HFF-Myc (cell line): ENCODE data around the gene ATP5PB.

Experiments
- DNase-seq: peaks from one replicate; pipeline ENCODE4 v3.0.0-alpha.2; 2011; ENCODE audit warnings: low read depth; ENCODE audit errors: extremely low read depth
- H3K4me3 ChIP-seq: replicated peaks from 2 replicates; pipeline ENCODE4 v1.5.1; 2011; ENCODE audit warnings: low read depth, mild to moderate bottlenecking, control low read depth, low read length
- TF ChIP-seq, protein P1 (sequence below): IDR thresholded peaks from 2 replicates; pipeline ENCODE4 v1.5.1; 2012; ENCODE audit warnings: mild to moderate bottlenecking, low read depth, low read length, control low read depth; ENCODE audit errors: missing control alignments

Gene ATP5PB

DNA sequence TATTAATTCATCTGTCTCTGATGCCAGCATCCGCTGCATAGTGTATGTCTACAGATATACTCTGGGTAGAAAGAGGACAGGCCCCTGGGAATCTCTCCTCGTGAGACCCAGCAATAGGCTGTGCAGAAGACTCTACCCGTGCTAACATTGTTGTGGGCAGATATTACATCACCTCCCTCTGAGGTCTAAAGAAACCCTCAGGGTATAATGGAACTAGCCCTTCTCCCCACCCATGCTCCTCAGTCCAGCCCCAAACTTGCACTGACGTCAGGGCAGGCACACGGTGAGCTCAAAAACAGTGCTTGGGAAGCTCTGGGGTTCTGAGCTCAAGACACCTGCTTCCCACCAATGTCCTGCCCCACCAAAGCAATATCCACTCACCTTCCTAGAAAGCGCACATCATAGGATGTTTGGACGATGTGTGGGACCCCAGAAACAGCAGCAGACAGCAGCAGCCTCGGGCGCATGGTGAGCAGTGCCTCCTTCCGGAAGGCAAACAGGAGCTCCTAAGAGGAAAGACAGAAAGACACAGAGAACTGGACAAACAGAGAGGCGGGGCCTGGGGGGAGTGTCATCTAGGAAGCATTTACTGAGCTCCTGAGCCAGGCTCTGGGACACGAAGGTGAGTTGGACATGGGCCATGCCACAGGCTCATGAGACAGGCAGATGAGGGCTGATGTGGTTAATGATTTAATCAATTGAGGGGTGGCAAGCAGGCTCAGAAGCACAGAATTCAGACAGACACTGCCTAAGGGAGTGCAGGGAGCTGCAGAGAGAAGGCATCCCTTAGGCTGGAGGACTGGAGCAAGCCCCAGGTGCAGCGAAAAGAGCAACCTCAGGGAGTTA, 26.5 kb upstream of the ATP5PB start:
- TF ChIP-seq, protein P1, sequence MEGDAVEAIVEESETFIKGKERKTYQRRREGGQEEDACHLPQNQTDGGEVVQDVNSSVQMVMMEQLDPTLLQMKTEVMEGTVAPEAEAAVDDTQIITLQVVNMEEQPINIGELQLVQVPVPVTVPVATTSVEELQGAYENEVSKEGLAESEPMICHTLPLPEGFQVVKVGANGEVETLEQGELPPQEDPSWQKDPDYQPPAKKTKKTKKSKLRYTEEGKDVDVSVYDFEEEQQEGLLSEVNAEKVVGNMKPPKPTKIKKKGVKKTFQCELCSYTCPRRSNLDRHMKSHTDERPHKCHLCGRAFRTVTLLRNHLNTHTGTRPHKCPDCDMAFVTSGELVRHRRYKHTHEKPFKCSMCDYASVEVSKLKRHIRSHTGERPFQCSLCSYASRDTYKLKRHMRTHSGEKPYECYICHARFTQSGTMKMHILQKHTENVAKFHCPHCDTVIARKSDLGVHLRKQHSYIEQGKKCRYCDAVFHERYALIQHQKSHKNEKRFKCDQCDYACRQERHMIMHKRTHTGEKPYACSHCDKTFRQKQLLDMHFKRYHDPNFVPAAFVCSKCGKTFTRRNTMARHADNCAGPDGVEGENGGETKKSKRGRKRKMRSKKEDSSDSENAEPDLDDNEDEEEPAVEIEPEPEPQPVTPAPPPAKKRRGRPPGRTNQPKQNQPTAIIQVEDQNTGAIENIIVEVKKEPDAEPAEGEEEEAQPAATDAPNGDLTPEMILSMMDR: no peak
- no peak overlapping the region for H3K4me3 ChIP-seq
- DNase-seq: no peak

DNA sequence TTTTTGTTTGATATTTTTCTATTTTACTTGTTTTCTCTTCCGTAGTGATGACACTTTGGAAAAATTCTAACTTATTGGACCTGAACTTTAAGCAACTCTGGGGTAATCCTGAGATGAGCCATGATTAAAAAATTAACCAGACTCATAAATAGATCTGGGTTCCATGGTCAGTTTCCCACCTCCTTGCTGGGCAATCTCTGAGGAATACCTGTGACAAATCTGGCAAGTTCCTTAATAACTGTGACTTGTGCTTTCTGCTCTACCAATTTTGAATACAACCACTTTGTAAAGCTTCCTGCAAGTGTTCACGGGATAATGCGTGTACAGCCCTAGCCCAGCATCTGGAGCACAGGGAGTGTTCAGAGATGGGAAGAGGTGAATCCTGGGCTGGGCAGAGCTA, 25.0 kb upstream of the ATP5PB start:
- H3K4me3 ChIP-seq: no peak overlapping the region
- DNase-seq: no peak
- TF ChIP-seq, protein P1: no peak

DNA sequence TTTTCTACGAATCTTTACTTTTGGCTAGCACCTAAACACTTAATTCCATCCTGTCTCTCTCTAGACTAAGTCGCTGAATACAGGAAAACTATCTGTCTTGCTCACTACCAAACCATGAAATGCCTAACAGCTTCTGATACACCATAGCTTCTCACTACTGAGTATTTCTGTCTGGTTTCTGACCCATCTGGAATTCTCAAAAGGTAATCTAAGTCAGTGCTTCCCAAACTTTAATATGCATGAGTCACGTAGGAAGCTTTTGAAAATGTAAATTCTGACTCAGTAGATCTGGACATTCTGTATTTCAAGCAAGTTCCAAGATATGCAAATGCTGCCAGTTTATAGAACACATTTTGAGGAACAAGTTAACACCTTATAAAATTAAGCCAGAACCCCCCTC, 12.5 kb upstream of the ATP5PB start:
- TF ChIP-seq, protein P1: no peak
- no peak overlapping the region for H3K4me3 ChIP-seq
- DNase-seq: peak; percentile 14

DNA sequence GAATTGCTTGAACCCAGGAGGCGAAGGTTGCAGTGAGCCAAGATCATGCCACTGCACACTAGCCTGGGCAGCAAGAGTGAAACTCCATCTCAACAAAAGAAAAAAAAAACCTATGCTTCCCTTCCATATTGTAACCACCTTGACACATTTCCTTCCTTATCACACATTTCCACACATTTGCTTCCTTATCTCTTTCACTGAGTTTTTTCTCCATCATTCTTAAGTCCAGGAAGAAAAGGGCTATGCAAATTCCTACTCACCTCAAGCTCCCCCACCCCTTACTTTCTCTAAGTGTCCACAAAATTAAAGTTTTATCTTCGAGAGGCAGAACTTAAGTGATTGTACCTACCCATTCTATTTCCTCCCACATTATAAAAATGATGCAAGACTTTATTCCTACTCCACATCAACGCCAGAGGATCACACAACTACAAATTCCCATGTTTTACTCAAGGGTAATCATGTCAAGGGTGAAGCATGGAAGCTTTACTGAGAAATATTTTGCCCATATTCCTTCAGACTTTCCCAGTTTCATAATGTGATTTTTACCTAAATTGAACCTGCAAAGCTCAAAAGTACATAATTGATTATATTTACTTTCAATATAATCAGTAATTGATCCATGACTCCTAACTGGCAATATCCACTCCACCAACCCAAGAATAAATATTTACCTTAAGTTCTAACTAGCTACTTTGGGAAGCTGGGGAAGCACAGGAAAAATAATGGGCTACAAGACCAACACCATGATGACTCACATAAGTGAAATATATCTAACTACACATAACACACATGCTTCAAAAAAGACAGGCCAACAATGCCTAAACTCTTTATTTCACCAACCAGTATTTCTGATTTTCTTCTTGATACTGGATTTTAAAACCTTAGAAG, 9.6 kb upstream of the ATP5PB start:
- TF ChIP-seq, protein P1: no peak
- no peak for DNase-seq
- H3K4me3 ChIP-seq: no peak overlapping the region

DNA sequence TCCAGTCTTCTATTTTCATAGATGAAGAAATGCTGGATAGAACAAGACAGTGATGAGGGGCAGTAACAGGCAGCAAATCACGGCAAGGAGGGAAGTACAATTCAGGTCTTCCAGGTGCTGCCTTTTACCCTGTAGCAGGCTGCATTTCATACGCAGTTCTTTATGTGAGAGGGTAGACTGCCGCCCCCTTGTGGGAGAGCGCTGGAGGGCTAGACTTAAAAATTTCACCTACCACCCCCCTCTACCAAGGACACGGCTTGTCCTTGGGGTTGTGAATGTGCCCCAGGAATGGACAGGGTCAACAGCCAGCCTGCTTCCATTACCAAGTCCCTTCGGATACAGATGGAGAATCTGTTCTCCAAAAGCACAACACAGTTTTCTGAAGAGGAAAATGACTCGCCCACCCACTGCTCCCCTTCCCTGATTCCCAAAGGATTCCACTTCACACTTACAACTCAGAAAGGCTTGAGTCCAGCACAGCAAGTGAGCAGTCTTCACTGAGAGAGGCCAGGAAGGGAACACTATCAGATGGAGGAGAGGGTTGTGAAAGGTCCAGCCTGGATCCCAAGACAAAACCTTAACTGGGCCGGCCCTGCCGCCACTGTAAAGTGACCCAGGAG, 7.6 kb upstream of the ATP5PB start:
- TF ChIP-seq, protein P1: peak; percentile 69
- H3K4me3 ChIP-seq: no peak overlapping the region
- DNase-seq: no peak

DNA sequence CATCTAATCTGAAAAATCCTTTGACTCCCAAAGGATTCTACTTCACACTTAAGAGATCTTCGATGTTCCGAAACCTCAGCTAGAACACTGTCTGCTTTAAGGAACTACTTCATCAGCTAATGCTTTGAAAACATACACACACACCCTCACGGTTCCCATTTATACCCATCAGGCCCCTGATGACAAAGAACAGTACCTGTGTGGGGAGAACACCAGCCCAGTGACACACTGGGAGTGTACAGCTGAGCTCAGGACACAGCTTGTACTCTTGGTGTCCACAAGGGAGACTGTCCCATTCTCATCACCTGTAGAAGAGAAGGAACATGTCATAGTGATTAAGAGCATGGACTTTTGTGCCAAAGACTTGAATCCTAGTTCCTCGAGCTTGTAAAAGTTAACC, 6.8 kb upstream of the ATP5PB start:
- H3K4me3 ChIP-seq: no peak overlapping the region
- no peak for DNase-seq
- TF ChIP-seq, protein P1: no peak
